NCI-H524 treated with DMSO at 0.1 percent for 48 hours (cell line): ENCODE data around the gene WDR33.

Experiments
- DNase-seq: peaks from one replicate; lab custom pipeline; 2025; lab: John Stamatoyannopoulos, UW

Gene WDR33

GRCh38 chr2:127694986-127695385 lies 116.0 kb downstream of the WDR33 start:
- DNase-seq, result no peak

GRCh38 chr2:127690696-127691095 lies 120.3 kb downstream of the WDR33 start:
- no peak for DNase-seq

- no peak for DNase-seq
Observed at GRCh38 chr2:127688405-127688804, 122.6 kb downstream of the WDR33 start.

DNA sequence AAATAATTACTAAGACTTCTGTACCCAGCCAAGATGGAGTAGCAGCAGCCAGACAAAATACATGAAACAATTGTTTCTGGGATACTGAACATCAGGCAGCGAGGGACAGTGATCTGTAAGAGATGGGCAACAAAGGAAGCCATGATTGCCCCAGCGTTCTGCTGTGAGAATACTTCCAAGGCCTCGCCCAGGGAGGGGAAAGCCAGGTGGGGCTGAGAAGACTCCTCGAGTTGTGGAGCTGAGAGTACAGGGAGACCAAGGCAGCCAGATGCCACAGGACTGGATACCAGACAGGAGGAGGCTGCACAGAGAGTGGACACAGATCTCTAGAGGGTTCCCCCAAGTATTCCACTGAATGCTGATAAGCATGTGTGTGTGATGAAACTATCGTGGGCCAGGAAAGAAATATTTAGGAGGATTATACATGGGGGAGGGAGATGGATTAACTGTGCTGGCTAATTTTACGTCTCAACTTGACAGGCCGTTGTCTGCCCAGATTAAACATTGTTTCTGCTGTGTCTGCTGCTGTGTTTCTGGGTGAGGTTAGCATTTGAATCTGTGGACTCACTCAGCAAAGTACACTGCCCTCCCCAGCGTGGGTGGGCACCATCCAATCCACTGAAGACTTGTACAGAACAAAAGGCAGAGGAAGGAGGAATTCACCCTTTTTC lies 125.4 kb downstream of the WDR33 start:
- DNase-seq, result no peak

DNA sequence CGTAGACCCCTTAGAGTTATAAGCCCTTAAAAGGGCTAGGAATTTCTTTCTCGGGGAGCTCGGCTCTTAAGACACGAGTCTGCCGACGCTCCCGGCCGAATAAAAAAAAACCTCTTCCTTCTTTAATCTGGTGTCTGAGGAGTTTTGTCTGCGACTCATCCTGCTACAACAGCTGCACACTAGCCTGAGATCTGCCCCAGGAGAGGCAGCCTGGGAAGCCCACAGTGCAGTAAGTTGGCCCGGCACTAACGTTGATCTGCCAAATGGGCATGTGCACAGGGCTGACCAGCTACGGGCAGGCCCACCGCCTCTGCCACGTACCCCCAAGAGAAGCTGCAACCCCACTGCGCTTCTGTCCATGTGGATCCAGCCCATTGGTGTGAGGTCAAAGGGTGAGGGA lies 127.2 kb downstream of the WDR33 start:
- DNase-seq, result no peak

- no peak for DNase-seq
Observed at GRCh38 chr2:127683056-127683455, 127.9 kb downstream of the WDR33 start.

GRCh38 chr2:127681976-127682857 lies 128.8 kb downstream of the WDR33 start:
- DNase-seq, result no peak

DNA sequence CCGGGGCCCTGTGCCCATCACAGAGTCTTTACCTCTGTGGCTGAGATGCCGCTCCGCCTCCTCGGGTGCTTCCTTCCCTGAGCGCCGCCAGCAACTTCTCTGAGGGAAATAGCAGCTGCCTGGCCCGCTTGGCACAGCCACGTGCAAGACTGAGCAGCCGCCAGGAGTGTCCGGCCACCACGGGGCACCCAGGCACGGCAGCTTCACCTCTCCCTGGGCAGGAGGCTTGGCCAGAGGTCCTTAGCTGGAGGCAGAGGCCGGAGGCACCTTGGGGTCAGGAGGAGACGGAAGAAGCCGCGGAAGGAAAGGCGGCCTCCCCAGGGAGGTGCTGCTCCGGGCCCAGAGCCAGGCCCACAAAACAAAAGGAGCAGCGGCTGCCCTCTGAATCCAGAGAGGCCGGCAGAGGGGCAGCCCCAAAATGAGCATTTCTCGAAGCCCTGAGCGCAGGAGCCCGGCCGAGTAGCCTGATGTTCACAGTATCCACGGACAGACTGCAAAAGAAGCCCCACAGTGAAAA lies 129.6 kb downstream of the WDR33 start:
- no peak for DNase-seq

- DNase-seq, result no peak
Observed at GRCh38 chr2:127680706-127681287, 130.2 kb downstream of the WDR33 start.

DNA sequence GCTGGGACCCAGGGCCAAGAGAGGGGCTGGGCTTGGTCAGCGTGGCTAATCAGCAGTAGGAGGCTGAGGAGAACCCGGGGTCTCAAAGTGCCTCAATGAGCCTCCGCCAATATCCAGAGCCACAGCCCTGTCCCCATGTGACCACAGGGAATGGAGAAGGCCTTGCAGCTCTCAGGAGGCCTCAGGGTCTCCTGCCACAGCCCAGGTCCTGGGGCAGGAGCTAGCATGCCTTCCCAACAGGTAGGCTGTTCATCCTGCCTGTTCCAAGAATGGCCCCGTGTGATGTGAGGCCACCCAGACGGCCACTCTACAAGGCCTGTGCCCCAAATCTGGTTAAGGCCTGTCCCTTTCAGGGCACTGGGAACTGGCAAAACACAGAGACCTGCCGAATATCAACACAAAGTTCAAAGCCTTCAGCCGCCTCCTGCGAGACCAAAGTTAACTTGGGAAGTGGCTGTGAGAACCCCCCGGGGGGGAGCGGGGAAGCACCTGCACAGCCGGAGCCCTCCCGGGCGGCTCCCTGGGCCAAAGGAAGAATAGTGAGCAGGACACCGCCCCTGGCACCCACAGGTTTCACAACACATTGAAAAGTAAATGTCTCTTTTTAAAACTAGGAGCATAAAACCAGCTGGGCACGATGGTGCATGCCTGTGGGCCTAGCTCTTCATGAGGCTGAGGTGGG lies 131.2 kb downstream of the WDR33 start:
- no peak for DNase-seq

DNA sequence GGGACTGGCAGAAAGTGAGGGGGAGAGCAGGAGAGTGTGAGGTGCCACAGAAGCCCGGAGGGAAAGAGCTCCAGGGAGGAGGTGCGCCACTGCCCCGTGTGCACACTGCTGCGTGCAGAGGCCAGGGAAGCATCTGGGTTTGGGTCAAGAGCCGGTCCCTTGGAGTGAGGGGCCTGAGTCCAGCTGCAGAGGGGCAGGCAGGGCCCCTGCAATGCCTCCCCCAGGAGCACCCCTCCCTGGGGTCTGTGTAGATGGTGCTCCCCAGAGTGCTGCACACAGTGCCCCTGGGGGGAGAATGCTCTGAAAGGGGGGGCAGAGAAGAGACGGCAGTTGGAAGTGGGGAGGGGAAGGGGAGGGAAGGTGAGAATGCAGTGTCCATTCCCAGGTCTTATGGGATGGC lies 132.0 kb downstream of the WDR33 start:
- DNase-seq, result no peak

GRCh38 chr2:127678531-127678930 lies 132.4 kb downstream of the WDR33 start:
- DNase-seq, result no peak

DNA sequence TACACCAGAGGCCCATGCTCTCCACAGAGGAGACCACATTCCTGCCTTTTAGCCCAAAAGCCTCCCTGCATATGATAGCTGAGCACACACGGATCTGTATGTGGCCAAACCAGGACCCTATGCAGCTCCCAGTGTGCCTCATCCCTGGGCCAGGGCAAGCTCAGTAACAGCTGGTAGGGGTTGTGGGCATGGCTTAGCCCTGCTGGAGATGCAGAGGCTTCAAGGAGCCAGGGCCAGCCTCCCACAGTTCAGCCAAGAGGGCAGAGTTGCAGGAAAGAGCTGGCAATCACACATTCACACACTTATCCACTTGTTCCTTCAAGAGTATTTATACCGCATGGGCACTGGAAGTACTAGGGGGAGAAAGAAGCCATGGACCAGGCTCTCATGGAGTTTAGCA lies 134.1 kb downstream of the WDR33 start:
- DNase-seq, result no peak

GRCh38 chr2:127675331-127676261 lies 135.4 kb downstream of the WDR33 start, which contains the start of gene LIMS2:
Gene LIMS2 (minus strand): TSS chr2:127675530. CDS start chr2:127675024, 506 bp downstream.
- DNase-seq, result no peak

GRCh38 chr2:127674241-127675209 lies 136.4 kb downstream of the WDR33 start:
- no peak for DNase-seq

- DNase-seq, result no peak
Observed at GRCh38 chr2:127673291-127674069, 137.5 kb downstream of the WDR33 start.

DNA sequence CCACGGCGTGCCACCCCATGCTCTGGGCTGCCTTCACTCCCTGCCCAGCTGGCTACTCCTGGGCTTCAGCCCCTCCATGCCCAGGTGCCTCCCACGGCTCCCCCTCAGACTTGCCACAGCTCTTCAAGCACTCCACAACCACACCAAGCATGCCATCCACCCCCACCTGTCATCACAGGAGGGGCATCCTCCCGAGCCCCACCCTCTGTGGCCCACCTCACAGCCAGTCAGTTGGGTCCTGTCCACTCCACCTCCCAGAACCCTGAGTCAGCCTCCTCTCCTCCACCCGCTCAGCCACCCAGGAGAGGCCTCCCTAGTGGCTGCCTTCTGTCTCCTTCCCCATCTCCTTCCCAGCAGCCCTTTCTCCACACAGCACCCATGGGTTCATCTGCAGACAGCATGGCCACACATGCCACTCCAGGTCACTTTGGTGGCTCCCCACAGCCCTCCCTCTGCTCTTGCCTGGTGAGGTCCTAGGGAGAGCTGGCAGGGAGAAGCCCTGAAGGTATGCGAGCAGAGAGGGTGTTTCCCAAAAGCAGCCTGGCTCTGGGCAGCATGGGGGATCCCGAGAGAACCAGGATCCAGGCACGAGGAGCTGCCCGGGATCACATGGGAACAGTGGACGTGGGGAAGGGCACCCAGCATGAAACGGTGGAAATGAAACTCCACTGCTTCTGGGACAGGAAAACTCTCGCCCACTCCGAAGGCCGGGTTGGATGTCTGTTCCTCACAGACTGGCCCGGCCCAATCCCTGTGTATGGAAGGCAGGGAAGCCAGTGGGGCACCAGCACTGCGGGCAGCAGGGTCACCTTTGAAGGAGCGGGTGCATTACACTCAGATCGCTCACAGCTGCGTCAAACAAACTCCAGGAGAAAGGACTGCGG lies 138.4 kb downstream of the WDR33 start:
- DNase-seq, result no peak
